GM19372 (cell line): ENCODE measurements around the gene ADRA2B.

Experiments
- ATAC-seq: cut with Tn5 transposase; IDR thresholded peaks from one replicate; pipeline ENCODE4 v1.9.1; 2021; ENCODE audit warnings: mild to moderate bottlenecking, low read depth, moderate library complexity; ENCODE audit not compliant: unreplicated experiment

The ADRA2B gene

DNA sequence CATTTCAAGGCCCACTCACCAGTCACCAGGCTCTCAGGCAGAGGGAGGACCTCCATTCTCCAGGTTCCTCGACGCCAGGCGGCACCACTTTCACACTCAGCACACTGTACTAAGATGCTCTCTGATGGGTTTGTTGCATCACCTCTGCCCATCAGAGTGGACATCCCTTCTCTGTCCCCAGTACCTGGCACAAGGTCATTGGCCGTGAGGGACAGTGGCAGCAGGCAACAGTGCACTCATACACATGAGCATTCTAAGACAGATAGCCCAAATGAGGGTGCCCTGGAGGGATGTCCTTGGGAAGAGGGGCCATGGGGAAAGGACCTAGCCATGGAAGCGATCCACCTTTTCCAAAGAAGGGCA is 3.0 kb upstream of the ADRA2B start:
- ATAC-seq, result no peak

DNA sequence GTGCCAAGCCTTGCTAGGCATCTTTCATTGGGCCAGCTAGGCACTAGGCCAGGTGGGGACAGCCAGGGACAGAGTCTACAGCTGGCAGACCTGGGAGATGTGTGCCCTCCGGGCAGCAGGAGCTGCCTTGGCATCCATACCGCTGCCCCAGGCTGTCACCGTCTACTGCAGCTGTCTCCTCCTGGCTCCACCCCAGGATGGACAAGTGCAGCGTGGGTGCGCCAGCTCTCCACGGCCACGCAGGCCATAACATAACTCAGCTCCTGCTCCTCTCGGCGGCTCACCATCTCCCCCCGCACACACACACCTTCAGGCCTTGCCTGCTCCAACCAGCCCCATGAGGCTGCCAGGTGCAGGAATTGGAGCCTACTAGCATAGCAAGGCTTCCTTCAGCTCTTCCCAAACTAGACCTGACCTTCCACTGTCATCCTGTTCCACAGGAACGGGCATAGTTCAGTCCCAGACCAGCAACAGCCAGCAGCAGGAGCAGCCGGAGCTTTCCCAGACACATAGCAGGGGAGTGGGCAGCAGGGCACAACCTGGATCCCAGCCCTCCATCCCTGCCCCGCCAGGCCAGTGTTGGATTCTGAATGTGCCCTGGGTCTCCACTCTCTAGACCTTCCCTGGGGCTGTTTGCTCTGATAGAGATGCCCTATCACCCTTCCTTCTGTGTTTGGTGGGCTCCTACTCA is 2.5 kb upstream of the ADRA2B start:
- ATAC-seq, result no peak

DNA sequence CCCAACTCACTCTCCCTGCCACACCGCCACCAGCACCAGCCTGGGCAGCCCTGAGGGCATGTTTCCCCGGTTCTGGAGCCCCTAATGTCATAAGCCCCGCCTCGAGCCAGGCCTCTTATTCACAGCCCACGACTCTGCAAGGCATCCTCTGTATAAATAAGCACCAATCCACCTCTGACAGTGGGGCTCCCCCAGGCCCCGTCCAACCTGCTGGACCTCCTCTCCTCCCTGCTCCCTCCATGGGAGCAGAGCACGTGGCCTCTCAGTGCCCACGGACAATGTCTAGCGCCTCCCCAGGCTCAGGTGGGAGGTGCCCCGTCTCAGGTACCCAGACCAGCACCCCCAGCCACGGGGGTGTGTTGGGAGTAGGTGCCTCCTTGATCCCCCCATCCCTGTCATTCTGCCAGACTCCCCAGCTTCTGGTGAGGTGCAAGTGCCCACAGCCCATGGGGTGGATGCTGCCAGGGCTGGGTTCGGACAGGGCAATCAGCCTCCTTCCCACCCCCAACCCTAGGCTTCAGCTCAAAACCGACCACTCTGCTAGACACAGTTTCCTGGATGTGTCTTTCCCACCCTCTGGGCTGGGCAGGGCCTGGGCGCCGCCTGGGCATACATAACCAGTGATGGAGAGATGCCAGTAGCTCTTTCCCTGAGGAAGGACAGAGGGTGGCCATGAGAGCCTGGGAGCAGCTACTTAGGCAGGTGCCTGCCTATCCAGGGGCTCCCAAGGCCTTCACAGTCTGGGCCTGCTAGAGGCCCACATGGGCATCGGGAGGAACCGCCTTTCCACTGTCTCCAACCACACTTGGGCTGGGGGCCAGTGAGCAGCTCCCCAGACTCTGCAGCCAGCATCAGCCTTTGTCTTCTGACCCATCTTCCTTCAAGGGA is 1.6 kb upstream of the ADRA2B start:
- no peak for ATAC-seq

DNA sequence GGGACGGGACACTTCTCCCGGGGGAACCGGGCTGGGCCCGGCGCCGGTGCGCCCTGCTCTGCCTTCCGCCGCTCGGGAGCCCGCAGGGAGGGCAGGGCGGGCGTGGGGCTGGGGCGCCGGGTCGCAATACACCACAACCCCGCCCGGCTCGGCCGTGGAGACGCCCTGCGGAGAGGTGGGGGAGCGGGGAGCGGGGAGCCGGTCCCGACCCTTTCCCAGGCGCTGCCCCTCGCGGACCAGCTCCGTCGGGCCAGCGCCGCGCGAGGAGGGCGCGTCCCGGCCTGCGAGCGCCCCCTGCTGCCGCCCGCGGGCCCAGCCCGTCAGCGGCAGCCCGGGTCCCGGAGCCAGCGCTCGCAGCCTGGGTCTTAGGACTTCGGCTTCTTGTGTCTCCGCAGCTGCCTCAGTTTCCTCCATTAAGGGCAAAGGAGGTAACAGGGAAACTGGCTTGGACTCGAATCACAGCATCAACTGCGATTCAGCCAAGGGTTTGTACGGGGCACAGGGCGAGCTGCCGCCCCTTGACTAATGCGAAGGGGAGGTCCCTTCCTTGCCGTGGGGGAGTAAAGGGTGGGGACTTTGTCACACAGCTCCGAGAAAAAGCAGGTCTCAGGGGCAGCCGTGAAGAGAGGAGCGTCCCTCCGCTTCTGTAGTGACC is 635 bp upstream of the ADRA2B start:
- ATAC-seq, result peak; percentile 57

DNA sequence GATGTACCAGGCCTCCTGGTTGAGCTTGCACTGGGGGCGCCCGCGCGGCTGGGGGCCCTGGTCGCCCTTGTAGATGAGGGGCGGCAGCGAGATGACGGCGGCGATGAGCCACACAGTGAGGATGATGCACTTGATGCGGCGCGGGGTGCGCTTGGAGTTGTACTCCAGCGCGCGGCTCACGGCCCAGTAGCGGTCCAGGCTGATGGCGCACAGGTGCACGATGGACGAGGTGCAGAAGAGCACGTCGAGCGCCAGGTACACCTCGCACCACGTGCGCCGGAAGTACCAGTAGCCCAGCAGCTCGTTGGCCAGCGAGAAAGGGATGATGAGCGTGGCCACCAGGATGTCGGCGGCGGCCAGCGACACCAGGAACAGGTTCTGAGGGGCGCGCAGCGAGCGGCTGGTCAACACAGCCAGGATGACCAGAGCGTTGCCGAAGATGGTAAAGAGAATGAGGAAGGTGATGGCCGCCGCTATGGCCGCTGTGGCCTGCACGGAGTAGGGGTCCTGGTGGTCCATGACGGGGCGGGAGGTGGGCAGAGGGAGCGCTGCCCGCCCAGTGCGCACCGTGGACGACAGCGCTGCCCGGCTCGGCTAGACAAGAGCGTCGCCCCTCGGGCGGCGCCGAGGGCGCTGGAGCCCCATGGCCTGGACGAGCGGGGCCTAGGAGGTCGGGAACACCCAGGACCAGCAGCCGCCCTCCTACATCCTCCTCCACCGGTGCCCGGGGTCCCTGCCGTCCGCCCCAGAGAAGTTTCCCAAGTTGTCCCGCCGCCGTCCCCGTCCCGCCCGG is 544 bp downstream of the ADRA2B start:
- no peak for ATAC-seq

DNA sequence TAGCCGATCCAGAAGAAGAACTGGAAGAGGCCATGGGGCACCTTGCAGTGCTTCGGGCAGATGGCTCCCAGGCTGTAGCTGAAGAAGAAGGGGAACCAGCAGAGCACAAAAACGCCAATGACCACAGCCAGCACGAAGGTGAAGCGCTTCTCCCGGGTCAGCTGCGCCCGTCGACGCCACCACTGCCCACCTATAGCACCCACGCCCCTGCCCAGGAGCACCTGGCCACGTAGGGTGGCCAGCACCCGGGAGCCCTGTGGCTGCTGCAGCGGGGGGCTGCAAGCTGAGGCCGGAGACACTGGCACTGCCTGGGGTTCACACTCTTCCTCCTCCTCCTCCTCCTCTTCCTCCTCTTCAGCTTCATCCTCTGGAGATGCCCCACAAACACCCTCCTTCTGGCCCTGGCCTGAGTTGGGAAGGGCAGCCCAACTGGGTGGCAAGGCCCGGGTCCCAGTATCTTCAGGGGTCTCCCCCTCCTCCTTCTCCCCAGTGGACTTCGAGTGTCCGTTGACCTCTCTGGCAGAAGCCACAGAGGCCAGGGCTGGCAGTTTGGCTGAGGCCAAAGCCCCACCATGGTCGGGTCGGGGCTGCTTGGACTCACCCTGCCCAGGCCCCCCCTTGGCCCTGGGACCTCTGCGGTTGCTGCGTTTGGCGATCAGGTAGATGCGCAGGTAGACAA is 1.3 kb downstream of the ADRA2B start:
- no peak for ATAC-seq

DNA sequence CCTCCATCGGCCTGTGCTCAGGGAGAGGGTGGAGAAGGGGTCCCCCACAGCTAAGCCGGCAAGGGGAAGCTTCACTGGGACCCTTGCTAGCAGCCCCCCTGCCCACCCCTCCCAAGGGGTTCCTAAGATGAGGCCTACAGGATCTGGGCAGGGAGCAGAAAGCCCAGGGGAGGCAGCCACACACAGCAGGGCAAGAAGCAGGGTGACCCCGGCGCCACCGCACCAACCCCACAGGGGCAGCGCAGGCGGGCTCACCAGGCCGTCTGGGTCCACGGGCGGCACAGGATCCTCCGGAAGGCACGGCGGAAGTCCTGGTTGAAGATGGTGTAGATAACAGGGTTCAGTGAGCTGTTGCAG is 1.8 kb downstream of the ADRA2B start:
- ATAC-seq, result no peak

DNA sequence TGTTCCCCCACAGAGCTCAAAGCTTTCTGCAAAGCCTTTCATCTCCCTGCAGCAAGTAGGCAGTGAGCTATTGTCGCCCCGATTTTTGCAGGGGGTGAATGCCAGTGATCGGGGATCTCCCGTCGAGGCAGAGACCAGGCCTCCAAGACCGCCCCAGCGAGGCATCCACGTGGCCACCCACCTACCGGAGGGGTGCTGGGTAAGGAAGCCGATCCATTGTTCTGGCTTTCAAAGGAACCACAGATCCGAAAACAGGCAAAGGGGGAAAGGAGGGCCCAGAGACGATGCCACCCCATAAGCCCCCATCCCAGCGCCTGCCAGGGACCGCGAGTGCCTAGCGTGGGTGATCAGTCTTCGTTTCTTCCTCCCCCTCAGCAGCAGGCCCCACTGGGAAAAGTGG is 2.4 kb downstream of the ADRA2B start:
- ATAC-seq, result no peak

DNA sequence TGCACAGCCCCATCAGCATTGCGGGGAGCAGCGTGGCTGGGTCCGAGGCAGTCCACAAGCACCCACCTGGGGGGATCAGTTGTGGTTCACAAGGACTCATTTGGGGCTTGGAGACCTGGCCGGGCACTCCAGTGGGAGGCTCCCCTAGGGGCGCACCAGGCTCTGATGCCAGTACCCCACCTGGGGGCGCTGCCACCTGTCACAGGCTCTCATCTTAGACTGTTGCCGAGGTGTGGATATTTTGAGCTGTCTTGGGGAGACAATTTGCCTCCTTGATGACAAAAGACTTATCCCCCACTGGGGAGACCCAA is 3.0 kb downstream of the ADRA2B start:
- no peak for ATAC-seq

DNA sequence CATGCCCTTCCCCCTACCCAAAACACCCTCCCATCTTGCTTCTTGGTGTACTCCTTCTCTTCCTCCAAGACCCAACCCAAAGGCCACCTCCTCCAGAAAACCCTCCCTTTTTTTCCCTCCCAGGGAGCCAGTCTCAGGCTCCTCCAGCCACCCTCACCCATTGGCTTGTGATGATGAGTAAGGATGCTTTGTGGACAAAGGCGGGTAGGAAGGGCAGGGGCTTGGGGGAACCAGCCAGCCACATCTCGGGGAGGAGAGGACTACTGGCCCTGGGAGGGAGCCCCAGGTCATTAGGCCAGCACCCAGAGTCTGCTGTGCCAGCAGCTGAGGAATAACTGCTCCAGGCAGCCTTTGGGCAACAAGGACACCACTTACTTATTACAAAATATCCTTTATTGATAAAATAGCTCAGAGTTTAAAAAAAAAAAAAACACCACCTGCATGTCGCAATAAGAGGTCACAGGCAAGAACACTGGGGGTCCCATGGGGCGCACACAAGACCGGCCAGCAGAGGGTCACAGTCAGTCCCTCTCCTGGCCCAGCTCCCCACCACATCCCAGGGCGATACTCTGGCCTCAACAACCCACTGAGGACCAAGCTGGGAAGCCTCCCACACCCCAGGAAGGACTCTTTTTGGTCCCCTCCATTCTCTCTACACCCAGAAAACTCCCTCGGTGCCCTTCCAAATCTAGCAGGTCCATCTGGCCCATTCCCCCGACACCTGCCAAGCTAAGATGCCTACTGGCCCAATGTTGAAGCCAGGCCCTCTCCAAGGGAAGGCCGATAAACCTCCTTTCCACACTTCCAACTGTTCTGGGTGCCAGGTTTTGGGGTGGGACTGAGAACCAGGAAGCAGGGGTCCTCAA is 3.6 kb downstream of the ADRA2B start:
- ATAC-seq, result no peak

DNA sequence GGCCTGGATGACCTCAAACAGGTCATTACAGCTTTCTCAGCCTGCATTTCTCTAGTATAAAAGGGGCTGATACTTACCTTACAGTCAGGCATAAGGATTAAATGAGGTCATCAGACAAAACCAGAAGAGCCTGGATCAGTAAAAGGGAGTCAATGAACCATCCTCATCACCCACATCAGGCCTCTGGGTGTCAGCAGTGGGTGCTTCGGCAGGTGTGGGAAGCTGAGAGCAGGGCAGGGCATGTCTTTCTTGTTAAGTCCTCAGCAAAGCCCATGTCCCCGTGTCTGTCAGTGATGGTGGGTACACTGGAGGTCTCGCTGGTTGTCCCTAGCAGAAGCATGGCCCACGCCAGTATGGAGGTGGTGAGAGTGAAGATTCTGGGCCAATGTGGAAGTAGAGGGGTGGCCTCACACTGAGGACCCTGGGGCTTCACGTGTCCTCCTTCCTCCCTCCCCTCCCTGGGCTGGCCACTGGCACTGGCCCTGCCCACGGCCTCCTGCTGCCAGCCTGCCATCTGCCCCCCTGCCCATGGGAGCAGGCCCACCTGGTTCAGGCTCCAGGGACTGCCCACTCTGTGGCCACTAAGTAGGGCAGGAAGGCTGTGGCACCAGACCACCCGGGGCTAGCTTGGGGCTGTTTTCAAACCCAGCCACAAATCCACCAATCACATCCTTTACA is 4.4 kb downstream of the ADRA2B start:
- no peak for ATAC-seq

DNA sequence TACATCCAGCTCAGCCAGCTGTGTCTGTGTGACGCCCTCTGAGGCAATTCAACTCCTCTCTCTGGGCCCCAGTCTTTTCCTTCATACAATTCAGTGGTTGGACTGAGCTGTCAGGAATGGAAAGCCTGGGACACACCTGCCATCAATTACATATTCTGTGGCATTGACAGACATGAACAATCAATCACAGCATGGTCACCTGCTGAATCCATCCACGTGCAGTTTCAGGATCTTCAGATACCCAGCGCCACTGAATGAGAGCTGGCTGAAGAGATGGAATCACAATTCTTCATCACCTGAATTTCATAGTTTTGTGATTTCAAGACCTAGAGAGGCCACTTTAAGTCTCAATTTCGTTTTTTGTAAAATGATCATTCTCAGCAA is 5.1 kb downstream of the ADRA2B start:
- ATAC-seq, result no peak

DNA sequence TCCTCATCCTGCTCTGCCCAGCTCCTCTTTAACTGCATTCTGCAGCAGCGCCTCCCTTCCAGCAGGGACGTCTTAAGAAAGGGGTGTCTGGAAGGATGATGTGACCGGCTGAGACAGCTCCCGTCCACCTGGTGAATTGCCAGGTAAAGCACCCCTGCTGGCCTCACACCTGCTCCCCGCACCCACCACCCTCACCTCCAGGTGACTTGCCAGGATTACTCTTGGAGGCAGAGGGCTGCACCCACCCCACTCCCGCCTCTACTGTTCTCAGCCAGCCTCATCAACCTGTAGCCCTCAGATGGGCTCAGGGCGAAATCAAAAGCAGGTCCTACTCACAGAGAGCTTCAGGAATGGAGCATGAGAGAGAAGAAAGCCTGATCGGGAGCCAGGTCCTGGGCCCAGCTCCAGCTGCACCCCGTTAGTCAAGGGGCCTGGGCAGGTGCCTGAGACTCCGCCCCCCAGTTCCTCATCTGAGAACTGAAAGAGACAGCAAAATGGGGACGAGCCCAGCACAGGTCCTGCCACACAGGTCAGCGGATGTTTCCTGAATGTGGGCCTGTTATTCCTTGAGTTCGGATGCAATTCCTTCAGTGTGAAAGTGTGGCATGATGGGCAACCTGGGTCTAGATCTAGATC is 5.6 kb downstream of the ADRA2B start:
- no peak for ATAC-seq

DNA sequence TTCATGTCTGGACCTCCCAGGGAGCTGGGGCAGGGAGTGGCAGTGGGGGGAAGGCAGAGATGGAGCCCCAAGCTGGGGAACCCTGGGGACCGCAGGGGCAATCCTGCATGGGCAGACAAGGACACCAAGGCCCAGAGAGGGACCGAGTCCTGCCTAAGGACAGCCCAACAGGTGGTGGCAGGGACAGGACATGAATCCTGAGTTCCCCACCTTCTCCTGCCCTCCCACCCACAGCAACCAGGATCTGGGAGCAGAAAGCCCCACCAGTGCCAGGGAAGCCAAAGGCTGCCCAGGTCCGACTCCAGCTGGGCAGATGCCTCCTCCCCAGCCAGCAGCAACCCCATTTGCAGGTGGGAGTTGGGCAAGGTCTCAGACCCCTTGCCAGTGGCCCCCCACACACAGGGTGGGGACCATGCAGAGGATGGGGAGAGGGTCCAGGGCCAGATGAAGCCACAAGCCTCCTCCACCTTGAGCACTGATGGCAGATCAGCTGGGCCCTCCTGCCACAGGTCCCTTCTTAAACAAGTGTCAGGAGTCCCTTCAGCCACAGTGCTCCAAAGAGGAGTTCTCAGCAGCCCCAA is 6.3 kb downstream of the ADRA2B start:
- no peak for ATAC-seq

DNA sequence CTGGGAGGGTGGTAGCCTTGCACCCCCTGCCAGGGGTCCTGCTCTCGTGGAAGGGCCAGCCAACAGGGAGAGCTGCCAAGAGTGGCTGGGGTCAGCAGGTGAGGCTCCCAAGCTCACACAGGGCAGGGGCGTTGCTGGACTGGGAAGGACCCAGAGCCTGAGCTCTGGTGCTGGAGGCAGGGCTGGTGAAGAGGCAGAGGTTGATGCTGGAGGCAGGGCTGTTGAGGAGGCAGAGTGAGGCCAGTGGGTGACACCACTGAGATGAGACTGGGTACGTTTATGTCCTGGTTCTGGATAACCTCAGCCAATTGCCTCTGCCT is 7.0 kb downstream of the ADRA2B start:
- ATAC-seq, result no peak

DNA sequence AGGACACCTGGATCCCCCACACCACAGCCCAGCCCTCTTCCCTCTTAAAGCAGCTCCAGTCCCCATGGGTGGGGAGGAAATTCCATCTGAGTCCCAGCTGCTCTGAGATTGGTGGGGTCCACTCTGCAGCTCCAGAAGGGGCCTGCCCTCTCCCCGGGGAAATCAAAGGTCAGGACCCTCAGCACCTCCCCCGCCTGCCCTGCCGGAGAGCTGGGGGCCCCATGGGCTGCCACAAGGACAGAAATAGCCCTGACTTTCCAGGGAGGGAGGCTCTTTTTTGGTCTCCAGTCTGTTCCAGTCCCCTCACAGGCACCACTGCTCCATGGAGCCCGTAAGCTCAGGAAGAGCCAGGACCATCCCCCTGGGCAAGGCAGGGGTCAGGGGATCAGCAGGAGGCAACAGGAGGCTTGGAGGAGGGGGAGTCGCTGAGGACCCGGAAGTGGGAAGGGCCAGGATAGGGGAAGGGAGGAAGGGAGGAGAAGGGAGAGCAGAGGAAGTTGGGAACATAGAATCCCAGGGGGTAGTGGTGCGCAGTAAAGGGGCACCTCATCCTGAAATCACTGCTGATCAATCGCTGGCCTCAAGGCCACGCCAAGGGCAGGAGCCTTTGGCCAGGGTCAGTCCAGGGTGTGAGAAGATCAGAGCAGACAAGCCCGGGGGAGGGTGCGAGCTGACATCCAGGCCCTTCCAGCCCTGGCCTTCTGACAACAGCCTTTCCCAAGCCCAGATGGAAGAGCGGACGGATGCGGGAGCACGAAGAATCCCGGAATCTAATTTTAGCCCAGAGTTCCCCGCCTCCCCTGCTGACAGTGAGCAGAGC is 7.6 kb downstream of the ADRA2B start:
- ATAC-seq, result no peak

DNA sequence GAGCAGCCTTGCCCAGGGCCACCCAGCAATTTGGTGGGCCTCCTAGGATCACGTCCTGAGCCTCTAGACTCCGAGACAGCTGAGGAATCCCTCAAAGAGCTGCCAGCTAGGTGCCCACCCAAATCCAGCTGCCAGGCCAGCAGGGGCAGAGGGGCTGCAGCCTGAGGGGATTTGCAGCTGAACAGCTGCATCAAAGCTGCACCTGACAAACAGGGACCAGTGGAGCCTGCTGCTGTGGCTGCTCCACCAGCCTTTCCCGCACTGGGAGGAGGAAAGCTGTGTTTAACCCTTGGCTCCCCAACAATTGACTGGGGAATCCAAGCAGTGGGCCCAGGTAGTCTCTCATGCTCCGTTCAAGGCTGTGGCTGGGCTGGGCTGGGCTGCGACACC is 8.2 kb downstream of the ADRA2B start:
- ATAC-seq, result no peak

DNA sequence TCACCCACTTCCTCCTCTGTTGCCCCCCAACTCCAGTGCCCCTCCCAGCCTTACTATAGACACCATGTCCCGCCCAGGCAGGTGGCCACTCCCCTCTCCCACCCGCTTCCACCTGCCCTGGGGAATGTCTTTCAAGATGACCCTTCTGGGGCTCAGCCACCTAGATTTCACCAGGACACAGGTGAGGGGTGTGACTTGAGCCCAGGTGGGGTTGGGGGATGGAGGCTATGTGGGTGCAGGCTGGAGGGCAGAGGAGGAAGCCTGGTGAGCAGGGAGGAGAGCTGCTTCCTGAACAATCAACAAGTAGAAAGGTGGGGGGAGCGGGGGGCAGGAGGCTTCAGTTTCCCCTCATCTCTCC is 8.7 kb downstream of the ADRA2B start:
- ATAC-seq, result no peak
